Panc1 (cell line): ENCODE data around the gene PSMB10. TPM values are rescaled to one million over a fixed set of nuclear protein-coding genes. Genes with fewer than 3 reads are reported as not detected.

ENCODE experiments used
- ATAC-seq: fragments of 200-7000 bp; cut with Tn5 transposase; 2 replicates; pipeline ENCODE4 v1.9.1; 2020; ENCODE audit warnings: mild to moderate bottlenecking, moderate library complexity
- Bru-seq: library from RNA; stranded (reverse); fragments of 400-500 nt; gene quantifications from one replicate; lab custom pipeline; 2021; lab: Mats Ljungman, UMichigan
- BruChase-seq, 2 experiments: library from RNA; stranded (reverse); fragments of 400-500 nt; gene quantifications; one replicate each; lab custom pipeline; 2021; lab: Mats Ljungman, UMichigan
- BruUV-seq: library from RNA; stranded (reverse); fragments of 400-500 nt; replicated peaks from 2 replicates; lab custom pipeline; 2021; lab: Mats Ljungman, UMichigan
- CTCF ChIA-PET: fragments of 300-600 bp; sonication (Branson Sonifier 250); formaldehyde crosslinking; loops from one replicate; lab custom pipeline; 2022; ENCODE audit warnings: antibody characterized with exemption; lab: Charles Lee
- POLR2A ChIA-PET: fragments of 300-600 bp; sonication (Branson Sonifier 250); formaldehyde crosslinking; loops from one replicate; lab custom pipeline; 2022; ENCODE audit warnings: antibody characterized with exemption; lab: Charles Lee
- DNase-seq: peaks from one replicate; pipeline ENCODE4 v3.0.0-alpha.2; 2010; ENCODE audit warnings: low read depth, low spot score
- H3K27ac ChIP-seq: 2 replicates; pipeline ENCODE4 v1.5.1; 2011; ENCODE audit warnings: mild to moderate bottlenecking, low read length, inconsistent platforms
- H3K27me3 ChIP-seq: fragments of 200-500 bp; sonication (Bioruptor generic); 2 replicates; pipeline ENCODE4 v1.6.0; 2014; ENCODE audit warnings: low read length, inconsistent platforms; ENCODE audit not compliant: control insufficient read depth, insufficient read depth
- H3K36me3 ChIP-seq: fragments of 200-500 bp; sonication (Bioruptor generic); 2 replicates; pipeline ENCODE4 v1.5.1; 2014; ENCODE audit warnings: inconsistent platforms, mild to moderate bottlenecking, low read length, moderate library complexity; ENCODE audit not compliant: control insufficient read depth, insufficient read depth
- H3K4me1 ChIP-seq: 2 replicates; pipeline ENCODE4 v1.5.1; 2011; ENCODE audit warnings: inconsistent platforms, mild to moderate bottlenecking, low read length, moderate library complexity; ENCODE audit not compliant: control insufficient read depth, insufficient read depth
- H3K4me3 ChIP-seq, 2 experiments: 2 replicates each; pipeline ENCODE4 v1.5.1; 2011 to 2012; ENCODE audit warnings: low read depth in 2 of 2, low read length in 2 of 2, mild to moderate bottlenecking in 2 of 2, inconsistent platforms in 1 of 2, moderate library complexity in 1 of 2
- H3K9me3 ChIP-seq: fragments of 200-500 bp; sonication (Bioruptor generic); 2 replicates; pipeline ENCODE4 v1.5.1; 2014; ENCODE audit warnings: low read depth, mild to moderate bottlenecking, inconsistent platforms, low read length, moderate library complexity; ENCODE audit not compliant: control insufficient read depth, insufficient read depth
- POLR2AphosphoS5 ChIP-seq: IDR thresholded peaks from 2 replicates; pipeline ENCODE4 v1.6.1; 2012; ENCODE audit warnings: mild to moderate bottlenecking, low read depth, low read length, moderate library complexity
- SIN3A ChIP-seq: IDR thresholded peaks from 2 replicates; pipeline ENCODE4 v1.6.1; 2012; ENCODE audit warnings: low read depth, mild to moderate bottlenecking, low read length, moderate library complexity, borderline replicate concordance; ENCODE audit not compliant: insufficient read depth
- TCF7L2 ChIP-seq: IDR thresholded peaks from 2 replicates; pipeline ENCODE4 v1.6.1; 2011; ENCODE audit warnings: mild to moderate bottlenecking, low read depth, low read length, inconsistent platforms
- in situ Hi-C: cut with HindIII; loops from 2 replicates; pipeline ENCODE4 v1.10.0; 2016; ENCODE audit warnings: low sequenced_read_pairs, low pct_unique_long_range_greater_than_20kb
- intact Hi-C: fragments of 100-400 bp; cut with micrococcal nuclease; formaldehyde crosslinking; loops from one replicate; pipeline ENCODE4 v1.10.0; 2022; ENCODE audit not compliant: unreplicated experiment
- long read RNA-seq: library from polyadenylated mRNA; unstranded; transcript quantifications from one replicate; pipeline ENCODE4 v2.0.0, GENCODE V29; 2021; ENCODE audit not compliant: unreplicated experiment
- polyA plus RNA-seq: library from polyadenylated mRNA; unstranded; fragments of >200 nt; gene quantifications from one replicate; pipeline ENCODE4 v1.2.1, GENCODE V29; 2012; ENCODE audit warnings: missing spikeins; ENCODE audit not compliant: insufficient read length
- total RNA-seq: library from RNA; stranded (reverse); gene quantifications from one replicate; pipeline ENCODE4 v1.2.1, GENCODE V29; 2021; ENCODE audit not compliant: unreplicated experiment
- TF ChIP-seq, protein P1 (sequence below): fragments of 450-650 bp; IDR thresholded peaks from 2 replicates; pipeline ENCODE4 v1.5.1; 2017; ENCODE audit warnings: mild to moderate bottlenecking
- TF ChIP-seq, protein P2 (sequence below), 2 experiments: IDR thresholded peaks; 2 replicates each; pipeline ENCODE4 v1.6.1; 2011 to 2012; ENCODE audit warnings: low read depth in 2 of 2, control low read depth in 1 of 2, low read length in 1 of 2, mild to moderate bottlenecking in 1 of 2, moderate library complexity in 1 of 2; ENCODE audit not compliant: insufficient read depth in 1 of 2

The PSMB10 gene
- total RNA-seq, result 47.7 TPM
- polyA plus RNA-seq, result 80.8 TPM
- Bru-seq, nascent RNA, result percentile 49 among the genes with signal in this experiment
- percentile 63 among the genes with signal in this experiment for BruChase-seq, experiment 1, labeled RNA remaining after a 2-hour chase
- BruChase-seq, experiment 2, labeled RNA remaining after a 6-hour chase, result percentile 57 among the genes with signal in this experiment
- long read RNA-seq, transcript PSMB10-203 (4 exons, 591 nt), result major isoform, 13 of 22 reads
- long read RNA-seq, partial matches to known transcripts, result 6 of 22 reads
- long read RNA-seq, other reads (novel, unspliced or antisense), result 0 of 22 reads

DNA sequence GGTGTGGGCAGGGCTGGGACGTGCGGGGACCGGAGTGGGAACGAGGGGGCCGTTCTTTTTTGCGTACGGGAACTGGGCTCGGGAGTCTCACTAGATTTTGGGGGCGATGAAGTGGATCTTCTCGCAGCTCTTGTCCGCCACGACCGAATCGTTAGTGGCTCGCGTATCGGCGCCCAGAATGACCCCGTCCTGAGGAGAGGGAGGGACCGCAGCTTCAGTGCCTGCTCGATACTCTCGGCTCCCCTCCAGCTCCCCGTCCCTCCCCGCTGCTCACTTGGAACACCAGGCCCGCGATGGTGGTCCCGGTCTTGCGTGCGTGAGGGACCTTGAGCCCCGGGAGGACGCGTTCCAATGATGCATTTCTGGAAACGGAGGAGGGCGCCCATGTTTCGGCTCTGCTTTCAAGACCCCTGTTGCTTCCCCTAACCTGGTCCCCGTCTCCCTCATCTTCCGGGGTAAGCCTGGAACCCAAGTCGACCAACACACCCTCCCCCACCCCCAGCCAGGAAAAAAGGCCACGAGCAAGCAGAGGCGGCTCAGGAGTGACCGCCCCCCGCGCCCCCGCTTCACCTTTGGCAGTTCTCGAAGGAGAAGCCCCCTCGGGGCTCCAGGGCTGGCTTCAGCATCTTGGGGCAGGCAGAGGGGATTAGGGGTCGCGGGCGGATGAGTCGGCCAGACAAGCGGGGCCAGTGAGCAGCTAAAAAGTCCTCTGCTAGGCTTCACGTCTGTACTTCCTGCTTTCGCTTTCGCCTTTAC, at the start of gene PSMB10:
PSMB10 (minus strand) TSS at position 727 of the 756 bp plus-strand sequence; CDS start at position 626, 101 bp downstream.
- CTCF ChIA-PET, result interaction anchor here (0.6 to 0.8 kb wide), 2 partner anchors 52 to 147 kb away, joined by 3 to 4 read pairs; no protein-coding TSS in a partner anchor
- peak within 1 kb of the TSS; percentile 80 to 92 for H3K4me3 ChIP-seq
- in situ Hi-C loops, result no loop called here
- 0 out of 2 replicates have a peak, but pooled peaks have one; percentile 14 for TF ChIP-seq SIN3A
- TF ChIP-seq, protein P1, sequence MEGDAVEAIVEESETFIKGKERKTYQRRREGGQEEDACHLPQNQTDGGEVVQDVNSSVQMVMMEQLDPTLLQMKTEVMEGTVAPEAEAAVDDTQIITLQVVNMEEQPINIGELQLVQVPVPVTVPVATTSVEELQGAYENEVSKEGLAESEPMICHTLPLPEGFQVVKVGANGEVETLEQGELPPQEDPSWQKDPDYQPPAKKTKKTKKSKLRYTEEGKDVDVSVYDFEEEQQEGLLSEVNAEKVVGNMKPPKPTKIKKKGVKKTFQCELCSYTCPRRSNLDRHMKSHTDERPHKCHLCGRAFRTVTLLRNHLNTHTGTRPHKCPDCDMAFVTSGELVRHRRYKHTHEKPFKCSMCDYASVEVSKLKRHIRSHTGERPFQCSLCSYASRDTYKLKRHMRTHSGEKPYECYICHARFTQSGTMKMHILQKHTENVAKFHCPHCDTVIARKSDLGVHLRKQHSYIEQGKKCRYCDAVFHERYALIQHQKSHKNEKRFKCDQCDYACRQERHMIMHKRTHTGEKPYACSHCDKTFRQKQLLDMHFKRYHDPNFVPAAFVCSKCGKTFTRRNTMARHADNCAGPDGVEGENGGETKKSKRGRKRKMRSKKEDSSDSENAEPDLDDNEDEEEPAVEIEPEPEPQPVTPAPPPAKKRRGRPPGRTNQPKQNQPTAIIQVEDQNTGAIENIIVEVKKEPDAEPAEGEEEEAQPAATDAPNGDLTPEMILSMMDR, result no peak
- 0 out of 2 replicates have a peak, but pooled peaks cover 4% of the 10 kb centered on the region for H3K4me1 ChIP-seq
- BruUV-seq, result TSS peak; percentile 87
- H3K27ac ChIP-seq, result peak within 1 kb of the TSS; percentile 88
- POLR2A ChIA-PET, result interaction anchor here (0.7 kb wide), 1 partner anchor 275 kb away, joined by 3 read pairs; no protein-coding TSS in a partner anchor
- no peaks in the 10 kb centered on the region for H3K27me3 ChIP-seq
- intact Hi-C loops, result no loop called here
- H3K9me3 ChIP-seq, result no peaks in the 10 kb centered on the region
- ATAC-seq (peak; percentile 18; the same call in 1 of the 2 replicates), DNase-seq (no peak)
- H3K36me3 ChIP-seq, result peaks cover 2% of the 10 kb centered on the region; the same call in 1 of the 2 replicates

DNA sequence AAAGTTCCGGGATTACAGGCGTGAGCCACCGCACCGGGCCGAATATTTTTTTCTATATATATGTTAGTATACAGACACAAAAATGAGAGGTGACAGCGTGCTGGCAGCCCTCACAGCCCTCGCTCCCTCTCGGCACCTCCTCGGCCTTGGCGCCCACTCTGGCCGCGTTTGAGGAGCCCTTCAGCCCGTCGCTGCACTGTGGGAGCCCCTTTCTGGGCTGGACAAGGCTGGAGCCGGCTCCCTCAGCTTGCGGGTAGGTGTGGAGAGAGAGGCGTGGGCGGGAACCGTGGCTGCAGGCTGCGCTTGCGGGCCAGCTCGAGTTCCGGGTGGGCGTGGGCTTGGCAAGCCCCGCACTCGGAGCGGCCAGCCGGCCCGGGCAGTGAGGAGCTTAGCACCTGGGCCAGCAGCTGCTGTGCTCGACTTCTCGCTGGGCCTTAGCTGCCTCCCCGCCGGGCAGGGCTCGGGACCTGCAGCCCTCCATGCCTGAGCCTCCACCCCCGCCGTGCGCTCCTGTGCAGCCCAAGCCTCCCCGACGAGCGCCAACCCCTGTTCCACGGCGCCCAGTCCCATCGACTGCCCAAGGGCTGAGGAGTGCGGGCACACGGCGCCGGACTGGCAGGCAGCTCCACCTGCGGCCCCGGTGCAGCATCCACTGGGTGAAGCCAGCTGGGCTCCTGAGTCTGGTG, 45.5 kb upstream of the PSMB10 start:
- Histone ChIP-seq H3K27ac (no peak overlapping the region), H3K4me1 (no peaks in the 10 kb centered on the region; the same call in 1 of the 2 replicates), H3K9me3 (no peaks in the 10 kb centered on the region), H3K27me3 (no peaks in the 10 kb centered on the region), H3K4me3 (no peak overlapping the region), H3K36me3 (no peaks in the 10 kb centered on the region)
- in situ Hi-C loops (no loop called here), intact Hi-C loops (no loop called here)
- CTCF ChIA-PET, result no interaction called here
- TF ChIP-seq POLR2AphosphoS5 (no peak), TCF7L2 (no peak), SIN3A (no peak)
- TF ChIP-seq, protein P2, sequence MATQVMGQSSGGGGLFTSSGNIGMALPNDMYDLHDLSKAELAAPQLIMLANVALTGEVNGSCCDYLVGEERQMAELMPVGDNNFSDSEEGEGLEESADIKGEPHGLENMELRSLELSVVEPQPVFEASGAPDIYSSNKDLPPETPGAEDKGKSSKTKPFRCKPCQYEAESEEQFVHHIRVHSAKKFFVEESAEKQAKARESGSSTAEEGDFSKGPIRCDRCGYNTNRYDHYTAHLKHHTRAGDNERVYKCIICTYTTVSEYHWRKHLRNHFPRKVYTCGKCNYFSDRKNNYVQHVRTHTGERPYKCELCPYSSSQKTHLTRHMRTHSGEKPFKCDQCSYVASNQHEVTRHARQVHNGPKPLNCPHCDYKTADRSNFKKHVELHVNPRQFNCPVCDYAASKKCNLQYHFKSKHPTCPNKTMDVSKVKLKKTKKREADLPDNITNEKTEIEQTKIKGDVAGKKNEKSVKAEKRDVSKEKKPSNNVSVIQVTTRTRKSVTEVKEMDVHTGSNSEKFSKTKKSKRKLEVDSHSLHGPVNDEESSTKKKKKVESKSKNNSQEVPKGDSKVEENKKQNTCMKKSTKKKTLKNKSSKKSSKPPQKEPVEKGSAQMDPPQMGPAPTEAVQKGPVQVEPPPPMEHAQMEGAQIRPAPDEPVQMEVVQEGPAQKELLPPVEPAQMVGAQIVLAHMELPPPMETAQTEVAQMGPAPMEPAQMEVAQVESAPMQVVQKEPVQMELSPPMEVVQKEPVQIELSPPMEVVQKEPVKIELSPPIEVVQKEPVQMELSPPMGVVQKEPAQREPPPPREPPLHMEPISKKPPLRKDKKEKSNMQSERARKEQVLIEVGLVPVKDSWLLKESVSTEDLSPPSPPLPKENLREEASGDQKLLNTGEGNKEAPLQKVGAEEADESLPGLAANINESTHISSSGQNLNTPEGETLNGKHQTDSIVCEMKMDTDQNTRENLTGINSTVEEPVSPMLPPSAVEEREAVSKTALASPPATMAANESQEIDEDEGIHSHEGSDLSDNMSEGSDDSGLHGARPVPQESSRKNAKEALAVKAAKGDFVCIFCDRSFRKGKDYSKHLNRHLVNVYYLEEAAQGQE (IDR thresholded peaks at IDR 0.05; ENCODE audit: insufficient read depth in 1 of 2, low read depth in 2 of 2, low read length in 1 of 2), result no peak
- TF ChIP-seq, protein P1, result no peak
- POLR2A ChIA-PET, result no interaction called here
- no peak for ATAC-seq
- no TSS peak for BruUV-seq
- no peak for DNase-seq
